ENCODE results near the gene DNASE1. TPM values are rescaled to one million over a fixed set of nuclear protein-coding genes. Genes with fewer than 3 reads are reported as not detected.

DNASE1 gene
- total RNA-seq, 1 experiment from 2014 or later: 11.0 TPM

GRCh38 chr16:3664187-3664896, 9.9 kb downstream of the DNASE1 start:
- H3K9ac ChIP-seq (ENCODE audit: low read length): no peak overlapping the region
- no peak for ATAC-seq
- intact Hi-C loops (cut with micrococcal nuclease): no loop called here
- no peaks in the 10 kb centered on the region for H3K9me2 ChIP-seq (ENCODE audit: insufficient read depth)
- DNase-seq (ENCODE audit: low read depth, low spot score): no peak
- H3K27ac ChIP-seq (ENCODE audit: low read depth, low read length): no peak overlapping the region
- H3K4me1 ChIP-seq (ENCODE audit: control insufficient read depth in 1 of 2, insufficient read depth in 2 of 2, low read length in 2 of 2): no peaks in the 10 kb centered on the region
- H3K79me2 ChIP-seq (ENCODE audit: insufficient read depth, low read length): no peaks in the 10 kb centered on the region; the same call in 1 of the 2 replicates
- POLR2A ChIA-PET: no interaction called here
- no peak overlapping the region for H3K4me3 ChIP-seq (replicated peaks in 1 of 2; ENCODE audit: low read depth in 1 of 2, low read length in 2 of 2)
- H2AFZ ChIP-seq (ENCODE audit: low read depth, low read length, poor library complexity, severe bottlenecking): no peak overlapping the region
- H4K20me1 ChIP-seq (ENCODE audit: insufficient read depth): no peaks in the 10 kb centered on the region
- no peak overlapping the region for H3K4me2 ChIP-seq (ENCODE audit: low read length)
- H3K9me3 ChIP-seq (ENCODE audit: control insufficient read depth in 1 of 2, insufficient read depth in 1 of 2, low read depth in 1 of 2, low read length in 2 of 2): no peaks in the 10 kb centered on the region
- BruUV-seq (replicated peaks): no TSS peak
- TF ChIP-seq TCF7L2 (IDR thresholded peaks at IDR 0.05; ENCODE audit: borderline replicate concordance, extremely low read depth, insufficient read depth, insufficient read length): no peak
- no peaks in the 10 kb centered on the region for H3K27me3 ChIP-seq (ENCODE audit: insufficient read depth, low read length)
- H3K36me3 ChIP-seq (ENCODE audit: control insufficient read depth in 1 of 2, insufficient read depth in 2 of 2, low read length in 2 of 2): peaks cover 35 to 64% of the 10 kb centered on the region in 2 experiments
- CTCF ChIA-PET: no interaction called here
- RAD21 ChIA-PET (ENCODE audit: low non-redundant PET in 1 of 2, low total read pairs in 2 of 2, uncharacterized antibody in 2 of 2, unreplicated experiment in 2 of 2): no interaction called here

- no peaks in the 10 kb centered on the region for H3K4me1 ChIP-seq (ENCODE audit: control insufficient read depth in 1 of 2, insufficient read depth in 2 of 2, low read length in 2 of 2)
- peaks cover 34 to 59% of the 10 kb centered on the region in 2 experiments for H3K36me3 ChIP-seq (ENCODE audit: control insufficient read depth in 1 of 2, insufficient read depth in 2 of 2, low read length in 2 of 2)
- no peaks in the 10 kb centered on the region for H3K27me3 ChIP-seq (ENCODE audit: insufficient read depth, low read length)
- no peak overlapping the region for H2AFZ ChIP-seq (ENCODE audit: low read depth, low read length, poor library complexity, severe bottlenecking)
- ATAC-seq (peak; percentile 52; the same call in 1 of the 2 replicates), DNase-seq (ENCODE audit: low read depth, low spot score) (no peak)
- no peak overlapping the region for H3K4me2 ChIP-seq (ENCODE audit: low read length)
- H4K20me1 ChIP-seq (ENCODE audit: insufficient read depth): no peaks in the 10 kb centered on the region
- BruUV-seq (replicated peaks): no TSS peak
- CTCF ChIA-PET: no interaction called here
- RAD21 ChIA-PET (ENCODE audit: low non-redundant PET in 1 of 2, low total read pairs in 2 of 2, uncharacterized antibody in 2 of 2, unreplicated experiment in 2 of 2): no interaction called here
- H3K9ac ChIP-seq (ENCODE audit: low read length): no peak overlapping the region
- POLR2A ChIA-PET: no interaction called here
- intact Hi-C loops (cut with micrococcal nuclease): no loop called here
- H3K27ac ChIP-seq (ENCODE audit: low read depth, low read length): no peak overlapping the region
- no peaks in the 10 kb centered on the region for H3K79me2 ChIP-seq (ENCODE audit: insufficient read depth, low read length)
- no peak overlapping the region for H3K4me3 ChIP-seq (replicated peaks in 1 of 2; ENCODE audit: low read depth in 1 of 2, low read length in 2 of 2)
- no peaks in the 10 kb centered on the region for H3K9me3 ChIP-seq (ENCODE audit: control insufficient read depth in 1 of 2, insufficient read depth in 1 of 2, low read depth in 1 of 2, low read length in 2 of 2)
- H3K9me2 ChIP-seq (ENCODE audit: insufficient read depth): no peaks in the 10 kb centered on the region
- TF ChIP-seq CBX3 (IDR thresholded peaks at IDR 0.05; ENCODE audit: low read depth): no peak
- TF ChIP-seq ZNF274 (IDR thresholded peaks at IDR 0.05; ENCODE audit: low read depth, low read length): no peak
- TF ChIP-seq CTCF (IDR thresholded peaks at IDR 0.05 in 2 of 3, conservative IDR thresholded peaks at IDR 0.05 in 1 of 3; ENCODE audit: borderline replicate concordance in 1 of 3, insufficient read depth in 1 of 3, low read depth in 2 of 3, low read length in 2 of 3): no peak
- TF ChIP-seq POLR2AphosphoS5 (IDR thresholded peaks at IDR 0.05; ENCODE audit: low read depth, low read length): no peak
- no peak for TF ChIP-seq REST (IDR thresholded peaks at IDR 0.05; ENCODE audit: low read depth)
- no peak for TF ChIP-seq RAD21 (IDR thresholded peaks at IDR 0.05; ENCODE audit: low read depth)
- TF ChIP-seq TCF7L2 (IDR thresholded peaks at IDR 0.05; ENCODE audit: borderline replicate concordance, extremely low read depth, insufficient read depth, insufficient read length): no peak
- TF ChIP-seq ZFX (IDR thresholded peaks at IDR 0.05): no peak
- no peak for TF ChIP-seq MAX (IDR thresholded peaks at IDR 0.05)
- no peak for TF ChIP-seq SP1 (IDR thresholded peaks at IDR 0.05; ENCODE audit: low read depth)
- TF ChIP-seq JUND (IDR thresholded peaks at IDR 0.05): no peak
- TF ChIP-seq CEBPB (IDR thresholded peaks at IDR 0.05; ENCODE audit: low read depth): no peak
- TF ChIP-seq EZH2phosphoT487 (IDR thresholded peaks at IDR 0.05; ENCODE audit: borderline replicate concordance): no peak
- no peak for TF ChIP-seq ATF3 (IDR thresholded peaks at IDR 0.05)
Measured at GRCh38 chr16:3665508-3665907, 11.0 kb downstream of the DNASE1 start.

All from HCT116 (cell line).